MV-4-11 (cell line): ENCODE results near the gene SFMBT2.
A peak's percentile ranks its signal among the peaks of the same experiment; 100 is the strongest.

ENCODE experiments used
- DNase-seq: peaks from one replicate; lab custom pipeline; 2025; lab: John Stamatoyannopoulos, UW

SFMBT2 gene

DNA sequence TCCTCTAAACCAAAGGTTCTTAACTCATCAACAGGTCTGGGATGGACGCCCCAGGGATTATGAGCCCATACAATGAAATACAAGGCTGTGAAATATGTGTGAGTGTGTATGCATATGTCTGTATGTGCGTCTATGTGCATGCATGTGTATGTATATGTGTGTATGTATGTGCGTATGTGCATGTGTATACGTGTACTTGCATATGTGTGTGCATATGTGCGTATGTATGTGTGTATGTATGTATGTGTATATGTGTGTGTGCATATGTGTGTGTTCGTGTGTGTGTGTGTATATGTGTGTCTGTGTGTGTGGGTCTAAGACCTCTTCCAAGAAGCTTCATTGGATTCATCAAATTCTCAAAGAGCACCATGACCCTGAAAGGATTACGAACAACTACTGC lies 112.3 kb downstream of the SFMBT2 start:
- DNase-seq, result no peak

DNA sequence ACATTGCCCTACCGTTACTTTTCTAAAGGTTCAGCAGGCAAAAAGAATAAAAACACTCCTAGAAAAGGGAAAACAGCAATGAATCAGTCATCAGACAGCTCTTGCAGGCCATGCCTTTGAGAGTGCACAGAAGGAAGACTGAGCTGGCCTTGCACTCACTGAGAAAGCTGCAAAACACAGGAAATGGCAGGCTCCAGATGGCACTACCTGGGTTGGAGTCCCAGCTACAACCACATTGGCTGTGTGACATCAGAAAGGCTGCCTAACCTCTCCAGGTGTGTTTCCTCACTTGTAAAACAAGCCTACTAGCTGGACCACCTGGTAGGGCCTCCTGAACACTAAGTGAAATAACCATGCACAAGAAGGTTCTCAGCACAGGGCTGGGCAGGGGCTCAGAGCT lies 113.7 kb downstream of the SFMBT2 start:
- no peak for DNase-seq

DNA sequence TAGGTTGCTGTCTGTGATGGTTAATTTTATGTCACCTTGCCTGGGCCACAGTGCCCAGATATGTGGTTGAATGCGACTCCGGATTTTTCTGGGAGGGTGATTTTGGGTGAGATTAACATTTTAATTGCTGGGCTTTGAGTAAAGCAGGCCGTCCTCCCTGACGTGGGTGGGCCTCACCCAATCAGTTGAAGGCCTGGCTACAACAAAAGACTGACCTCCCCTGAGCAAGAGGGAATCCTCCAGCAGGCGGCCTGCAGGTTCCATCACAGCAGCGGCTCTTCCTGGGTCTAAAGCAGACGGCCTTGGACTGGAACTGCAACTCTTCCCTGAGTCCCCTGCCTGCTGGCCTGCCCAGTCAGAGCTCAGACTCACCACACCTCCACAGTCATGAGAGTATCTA lies 114.2 kb downstream of the SFMBT2 start:
- DNase-seq, result no peak

DNA sequence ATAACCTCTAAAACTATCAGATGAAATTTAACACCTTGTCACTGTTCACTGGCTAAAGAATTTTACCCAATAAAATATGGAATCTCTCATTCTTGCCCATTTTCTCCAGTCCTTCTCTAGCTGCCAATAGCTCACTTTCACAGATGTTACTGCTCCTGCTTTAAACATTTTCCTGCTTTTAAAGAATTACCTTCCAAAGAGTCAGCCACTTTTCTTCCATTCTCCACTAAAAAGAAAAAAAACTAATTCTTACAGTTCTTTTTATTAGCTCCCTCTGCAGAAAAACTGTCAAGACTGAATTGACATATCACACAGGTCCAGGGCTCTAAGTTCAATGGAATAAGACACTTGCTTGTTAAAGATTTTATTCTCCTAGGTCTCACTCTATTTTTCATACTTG lies 114.8 kb downstream of the SFMBT2 start:
- no peak for DNase-seq

DNA sequence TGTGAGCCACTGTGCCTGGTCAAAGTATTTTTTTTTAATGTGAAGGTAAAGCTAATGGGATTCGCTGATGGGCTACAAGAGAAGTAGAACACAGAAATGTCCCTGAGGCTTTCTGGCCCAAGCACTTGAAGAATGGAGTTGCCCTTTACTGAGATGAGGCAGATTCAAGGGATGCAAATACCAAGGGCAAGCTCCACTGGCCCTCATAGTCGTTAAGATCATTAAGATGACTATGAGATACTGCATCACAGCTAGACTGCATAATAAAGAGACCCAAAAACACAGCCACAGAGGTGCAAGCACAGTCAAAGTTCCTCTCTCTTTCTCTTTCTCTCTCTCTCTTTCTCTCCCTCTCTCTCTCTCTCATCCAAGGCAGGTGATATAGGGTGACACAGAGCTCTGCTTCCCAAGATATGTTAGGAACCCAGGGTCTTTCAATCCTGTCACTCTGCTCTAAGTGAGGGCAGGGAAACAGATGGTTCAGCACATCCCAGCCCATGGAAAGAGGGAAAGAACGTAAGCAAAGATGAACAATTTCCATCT lies 117.4 kb downstream of the SFMBT2 start:
- DNase-seq, result no peak

DNA sequence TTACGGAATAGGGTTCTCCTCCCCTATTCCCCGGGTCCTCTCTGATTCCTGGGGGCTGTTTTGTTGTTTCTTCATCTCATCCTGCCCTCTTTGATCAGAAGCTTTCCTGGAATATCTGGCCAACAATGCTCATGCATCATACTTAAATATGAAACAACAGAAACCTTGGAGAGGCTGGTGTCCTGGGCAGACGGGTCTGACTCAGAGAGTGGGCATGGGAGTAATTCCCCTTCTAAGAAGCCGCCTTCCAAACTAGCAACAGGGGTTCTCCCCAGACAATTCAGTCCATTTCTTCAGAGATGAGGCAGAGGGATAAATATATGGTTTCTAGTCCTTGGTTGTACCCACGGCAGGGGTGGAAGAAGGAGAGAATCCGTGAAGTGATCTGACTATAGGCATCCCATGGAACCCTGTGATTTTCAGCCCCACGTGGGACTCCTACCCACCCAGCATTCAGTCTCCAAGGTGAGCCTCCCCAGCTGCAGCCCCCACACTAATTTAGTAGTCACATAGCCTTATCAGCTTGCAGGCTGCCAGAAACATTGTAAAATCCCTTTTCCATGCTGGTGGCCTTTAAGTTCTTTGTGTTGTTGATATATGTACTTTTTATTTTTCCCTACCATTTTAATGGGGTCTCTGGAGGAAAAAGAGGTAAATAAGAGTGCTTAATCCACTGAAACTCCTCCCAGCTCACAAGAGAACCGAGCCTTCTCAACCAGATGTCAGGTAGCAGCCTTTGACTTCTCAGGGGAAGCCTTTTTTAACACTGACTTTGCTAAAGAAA lies 119.2 kb downstream of the SFMBT2 start:
- no peak for DNase-seq

DNA sequence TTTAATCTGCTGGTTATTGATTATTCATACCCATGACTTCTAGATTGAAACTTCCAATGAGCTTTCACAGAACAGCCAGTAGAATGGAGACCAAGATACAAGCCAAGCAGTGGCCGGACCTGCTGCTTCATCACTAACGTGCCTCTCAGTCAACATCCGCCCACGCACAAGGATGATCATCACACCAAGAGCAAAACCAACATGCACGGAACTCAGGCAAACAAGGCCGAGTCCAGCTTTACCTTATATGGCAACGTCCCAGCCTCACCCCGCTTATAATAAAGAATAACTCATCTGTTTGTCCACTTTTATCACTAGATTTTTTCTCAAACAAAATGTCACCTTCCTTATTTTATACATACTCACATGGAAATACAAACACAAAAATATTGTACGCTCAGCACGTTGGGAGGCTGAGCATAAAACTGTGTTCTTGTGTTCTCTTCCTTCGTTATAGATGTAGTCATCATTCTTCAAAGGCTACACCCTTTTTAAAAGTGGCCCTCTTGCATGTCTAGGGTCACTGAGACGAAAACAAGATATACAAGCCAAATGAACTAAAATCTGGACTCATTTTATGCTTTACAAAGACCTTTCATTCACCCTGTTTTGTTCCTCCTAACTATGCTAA lies 122.7 kb downstream of the SFMBT2 start:
- DNase-seq, result no peak

DNA sequence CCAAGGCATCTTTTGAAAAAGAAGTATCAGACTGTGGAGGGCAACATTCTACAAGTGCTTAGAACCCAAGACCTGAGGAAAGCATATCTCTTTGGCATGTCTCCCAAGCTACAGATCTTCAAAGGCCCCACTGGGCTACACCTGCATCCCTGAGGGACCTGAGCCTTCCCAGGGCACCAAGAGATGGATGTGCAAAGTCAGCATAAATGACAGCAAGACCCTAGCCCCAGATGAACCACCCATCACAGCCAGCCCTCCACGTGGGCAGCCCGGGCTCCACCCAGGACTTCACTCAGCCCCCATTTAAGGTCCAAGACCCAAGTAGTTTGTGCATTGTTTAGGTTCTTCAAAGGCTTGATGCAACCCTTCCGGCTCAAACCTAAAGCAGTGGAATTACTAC lies 123.5 kb downstream of the SFMBT2 start:
- no peak for DNase-seq

DNA sequence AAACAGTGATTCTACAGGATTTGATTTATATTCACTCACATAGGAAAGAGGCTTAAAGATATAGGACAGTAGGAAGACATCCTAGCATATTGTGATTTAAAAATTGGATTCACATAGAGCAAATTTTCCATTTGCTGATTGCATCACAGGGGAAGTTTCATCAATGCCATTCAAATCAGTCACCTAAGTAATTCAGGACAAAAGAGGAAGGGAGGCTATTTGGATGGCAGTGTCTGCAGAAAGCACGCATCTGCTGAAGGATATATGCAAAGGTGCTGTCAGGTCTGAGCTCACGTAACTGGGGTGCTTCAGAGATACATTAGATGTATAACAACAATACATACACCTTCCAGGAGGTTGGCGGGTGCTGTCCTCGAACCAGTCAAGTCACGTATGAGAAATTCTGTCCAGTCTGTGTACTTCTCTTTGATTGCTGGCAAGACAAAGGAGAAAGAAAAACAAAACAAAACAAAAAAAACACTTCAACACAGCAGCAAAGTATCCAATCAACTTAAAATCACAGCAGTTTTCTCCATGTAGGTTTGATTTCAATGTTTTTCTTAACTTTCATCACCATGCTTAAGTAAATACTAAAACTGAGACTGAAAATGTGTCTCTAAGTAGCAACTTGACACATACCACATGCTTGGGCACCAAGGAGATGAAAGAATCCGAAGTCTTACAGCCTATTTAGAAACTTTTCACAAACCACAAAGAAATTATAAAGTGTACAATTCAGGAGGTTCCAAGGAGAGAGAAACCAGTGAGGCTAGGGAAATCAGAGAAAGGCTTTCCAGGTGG lies 125.1 kb downstream of the SFMBT2 start:
- peak; percentile 19 for DNase-seq

DNA sequence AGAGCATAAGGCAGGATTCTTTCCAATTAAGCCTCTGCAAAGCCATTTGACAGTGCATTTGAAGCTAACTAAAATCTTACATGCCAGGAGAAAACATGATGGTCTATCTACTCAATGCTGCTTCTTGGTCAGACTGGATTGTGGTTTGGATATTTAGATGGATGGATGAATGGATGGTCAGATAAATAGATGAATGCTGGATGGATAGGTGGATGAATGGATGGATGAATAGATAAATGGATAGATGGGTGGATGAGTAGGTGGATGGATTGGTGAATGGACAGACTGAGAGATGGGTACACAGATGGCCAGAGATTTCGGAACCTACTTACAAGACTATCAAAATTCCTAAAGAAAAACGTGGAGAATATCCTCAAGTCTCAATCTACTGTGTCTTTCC lies 127.6 kb downstream of the SFMBT2 start:
- DNase-seq, result no peak

DNA sequence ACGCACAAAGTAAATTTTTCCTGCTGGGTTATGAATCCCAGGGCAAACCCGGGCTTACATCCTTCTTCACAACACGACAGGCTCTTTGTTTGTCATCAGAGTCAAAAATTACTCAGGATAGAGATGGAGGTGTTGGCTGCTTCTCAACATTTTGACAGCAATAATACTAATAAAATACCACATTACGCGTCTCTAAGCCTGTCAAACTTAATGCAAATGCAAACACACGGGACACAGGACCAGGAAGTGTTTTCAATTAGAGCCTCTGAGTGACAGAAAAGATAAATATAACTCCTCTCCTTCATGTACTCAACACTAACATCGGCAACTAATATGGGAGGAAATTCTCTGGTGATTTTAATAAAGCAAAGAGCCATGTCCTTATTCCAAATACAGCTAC lies 128.4 kb downstream of the SFMBT2 start:
- DNase-seq, result no peak

DNA sequence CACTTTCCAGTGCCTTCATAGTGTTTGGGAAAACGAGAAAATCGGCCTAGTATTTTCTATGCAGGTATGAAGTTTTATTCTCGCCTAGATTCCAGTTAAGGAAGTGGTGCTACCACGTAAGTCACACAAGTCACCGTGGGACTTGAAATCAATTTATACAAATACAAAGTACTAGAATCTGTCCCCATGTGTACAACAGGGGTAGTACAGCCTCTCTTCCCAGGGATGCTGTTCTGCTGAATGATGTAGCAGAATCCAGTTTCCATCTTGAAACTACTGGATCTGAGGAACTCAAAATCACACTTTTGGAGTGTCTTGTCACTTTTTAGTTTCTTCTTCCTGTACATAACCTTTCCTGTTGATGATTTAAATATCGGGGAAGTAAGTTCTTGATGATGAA lies 129.4 kb downstream of the SFMBT2 start:
- DNase-seq, result peak; percentile 28

DNA sequence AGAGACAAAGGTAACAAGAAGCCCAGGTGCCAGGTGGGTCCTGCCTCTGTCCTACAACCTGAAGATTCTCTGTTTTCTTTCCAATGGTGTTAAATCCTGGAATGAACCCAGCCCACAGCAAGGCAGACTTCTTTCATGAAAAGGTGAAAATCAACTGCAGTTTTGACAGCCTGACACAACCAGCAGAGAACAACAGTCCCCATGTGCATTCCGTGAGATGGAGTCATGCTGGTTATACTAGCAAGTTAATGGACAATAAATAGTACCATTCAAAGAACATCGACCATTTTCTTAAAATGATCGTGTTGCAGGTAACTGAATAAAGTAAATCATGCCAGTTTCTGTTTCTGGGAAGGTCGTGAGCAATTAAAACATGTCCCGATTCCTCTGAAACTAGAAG lies 131.5 kb downstream of the SFMBT2 start:
- DNase-seq, result no peak

DNA sequence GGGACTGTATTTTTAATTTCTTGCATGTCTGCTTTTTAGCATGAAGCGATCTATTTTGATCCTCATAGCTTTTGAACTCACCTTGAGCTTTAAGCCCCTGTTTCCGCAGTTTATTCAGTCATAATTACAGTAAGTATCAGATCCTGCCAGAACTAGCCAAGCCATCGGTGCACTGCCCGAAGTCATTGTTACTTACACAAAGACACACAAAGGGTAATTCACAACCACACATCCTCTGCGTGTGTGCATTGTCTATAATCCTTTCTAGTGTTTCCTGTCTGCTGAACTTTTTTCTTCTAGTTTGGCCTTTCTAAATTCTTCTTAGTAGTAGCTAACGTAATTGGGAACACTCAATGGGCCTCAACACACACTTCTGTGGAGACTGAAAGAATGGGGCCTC lies 133.0 kb downstream of the SFMBT2 start:
- DNase-seq, result no peak

DNA sequence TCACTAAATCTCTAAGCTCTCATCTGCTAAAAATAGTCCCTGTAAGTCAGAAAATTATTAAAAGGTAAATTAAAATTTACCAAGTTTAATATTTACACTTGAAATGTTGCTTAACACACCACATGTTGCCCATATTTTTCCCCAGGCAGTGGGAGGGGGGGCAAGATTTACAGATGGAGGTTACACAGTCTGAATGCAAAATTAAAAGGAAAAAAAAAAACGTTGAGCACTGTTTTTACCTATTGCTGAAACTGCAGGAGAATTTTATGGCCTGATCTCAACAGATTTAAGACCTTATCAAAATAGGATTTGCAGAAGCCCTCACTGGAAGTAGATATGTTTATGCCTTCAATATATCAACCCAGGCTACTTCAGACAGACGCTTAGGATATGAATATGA lies 133.4 kb downstream of the SFMBT2 start:
- no peak for DNase-seq

DNA sequence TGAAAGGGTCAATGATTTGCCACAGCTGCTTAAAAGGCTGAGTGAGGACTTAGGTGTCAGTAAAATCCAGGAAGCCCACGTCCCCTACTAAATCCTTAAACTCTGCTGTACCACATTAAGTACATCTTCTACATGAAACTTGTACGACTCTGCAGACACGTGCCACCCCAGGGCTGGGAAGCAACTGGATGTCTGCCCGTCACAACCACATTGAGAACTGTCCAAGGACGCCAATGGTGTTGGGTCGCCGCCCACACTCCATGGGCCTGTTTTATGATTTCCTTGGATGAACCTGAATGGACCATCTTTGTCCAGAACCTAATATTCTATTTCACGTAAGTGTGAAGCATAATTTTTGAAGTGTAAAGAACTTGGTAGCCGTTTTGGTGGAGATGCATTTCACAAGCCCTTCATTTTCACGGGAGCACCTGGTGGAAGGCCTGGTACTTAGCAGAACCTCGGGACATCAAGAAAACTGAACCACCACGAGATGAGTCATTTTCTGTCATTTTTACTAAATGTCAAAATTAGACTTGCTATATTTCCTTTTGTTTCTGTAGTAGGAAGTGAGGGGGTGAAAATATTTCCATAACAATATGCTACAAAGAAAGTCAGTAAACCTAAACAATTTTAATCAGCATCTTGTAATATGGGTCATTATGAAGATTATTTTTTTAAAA lies 134.9 kb downstream of the SFMBT2 start:
- DNase-seq, result peak; percentile 25

DNA sequence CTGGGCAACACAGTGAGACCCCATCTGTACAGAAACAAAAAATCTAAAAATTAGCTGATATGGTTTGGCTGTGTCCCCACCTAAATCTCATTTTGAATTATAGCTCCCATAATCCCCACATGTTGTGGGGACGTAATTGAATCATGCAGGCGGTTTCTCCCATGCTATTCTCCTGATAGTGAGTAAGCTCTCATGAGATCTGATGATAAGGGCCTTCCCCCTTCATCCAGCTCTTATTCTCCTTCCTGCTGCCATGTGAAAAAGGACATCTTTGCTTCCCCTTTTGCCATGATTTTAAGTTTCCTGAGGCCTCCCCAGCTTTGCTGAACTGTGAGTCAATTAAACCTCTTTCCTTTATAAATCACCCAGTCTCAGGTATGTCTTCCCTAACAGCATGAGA lies 136.5 kb downstream of the SFMBT2 start:
- no peak for DNase-seq

DNA sequence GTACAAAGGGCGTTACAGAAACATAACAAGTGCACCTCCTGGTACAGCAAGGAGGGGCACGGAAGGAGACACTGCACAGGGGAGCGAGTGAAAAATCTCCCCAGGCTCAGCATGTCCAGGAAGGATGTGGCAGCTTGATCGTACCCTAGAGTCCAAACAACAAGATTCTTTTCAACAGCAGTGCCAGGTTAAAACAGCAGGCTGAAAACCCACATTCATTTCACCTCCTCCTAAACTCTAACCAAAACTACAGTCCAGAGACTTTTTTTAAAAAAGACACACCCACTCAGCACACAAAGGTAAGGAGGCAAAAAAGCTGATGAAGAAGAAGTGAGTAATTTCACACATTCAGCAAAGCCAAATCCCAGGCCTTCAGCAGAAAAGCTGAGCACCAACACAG lies 138.8 kb downstream of the SFMBT2 start:
- no peak for DNase-seq

DNA sequence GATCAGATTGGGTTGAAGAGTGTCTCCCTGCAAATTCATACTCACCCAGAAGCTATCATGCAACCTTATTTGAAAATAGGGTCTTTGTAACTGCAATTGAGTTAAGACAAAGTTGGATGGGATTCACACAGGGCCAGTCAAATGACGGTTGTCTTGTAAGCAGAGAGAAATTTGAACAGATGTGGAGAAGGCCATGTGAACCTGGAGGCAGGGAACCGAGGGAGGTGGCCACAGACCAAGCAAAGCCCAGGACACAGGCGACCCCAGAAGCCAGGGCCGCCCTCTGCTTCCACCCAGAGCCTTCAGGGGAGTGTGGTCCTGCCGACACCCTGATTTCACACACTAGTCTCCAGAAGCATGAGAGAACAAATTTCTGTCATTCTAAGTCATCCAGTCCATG lies 140.8 kb downstream of the SFMBT2 start:
- no peak for DNase-seq

DNA sequence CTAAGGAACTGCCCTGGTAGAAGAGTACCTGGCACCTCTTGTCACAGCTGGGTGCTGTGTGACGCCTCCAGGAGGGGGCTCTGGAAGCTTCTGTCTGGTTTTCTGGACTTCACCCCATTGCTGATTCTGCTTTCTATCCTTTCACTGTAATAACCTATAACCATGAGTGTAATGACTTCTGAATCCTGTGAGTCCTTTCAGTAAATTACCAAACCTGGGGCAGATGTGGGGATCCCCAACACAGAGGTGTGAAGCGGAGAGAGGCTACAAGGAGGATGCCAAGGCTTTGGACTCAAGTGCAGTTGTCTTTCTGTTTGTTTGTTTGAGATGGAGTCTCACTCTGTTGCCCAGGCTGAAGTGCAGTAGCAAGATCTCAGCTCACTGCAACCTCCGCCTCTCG lies 143.7 kb downstream of the SFMBT2 start:
- DNase-seq, result no peak

DNA sequence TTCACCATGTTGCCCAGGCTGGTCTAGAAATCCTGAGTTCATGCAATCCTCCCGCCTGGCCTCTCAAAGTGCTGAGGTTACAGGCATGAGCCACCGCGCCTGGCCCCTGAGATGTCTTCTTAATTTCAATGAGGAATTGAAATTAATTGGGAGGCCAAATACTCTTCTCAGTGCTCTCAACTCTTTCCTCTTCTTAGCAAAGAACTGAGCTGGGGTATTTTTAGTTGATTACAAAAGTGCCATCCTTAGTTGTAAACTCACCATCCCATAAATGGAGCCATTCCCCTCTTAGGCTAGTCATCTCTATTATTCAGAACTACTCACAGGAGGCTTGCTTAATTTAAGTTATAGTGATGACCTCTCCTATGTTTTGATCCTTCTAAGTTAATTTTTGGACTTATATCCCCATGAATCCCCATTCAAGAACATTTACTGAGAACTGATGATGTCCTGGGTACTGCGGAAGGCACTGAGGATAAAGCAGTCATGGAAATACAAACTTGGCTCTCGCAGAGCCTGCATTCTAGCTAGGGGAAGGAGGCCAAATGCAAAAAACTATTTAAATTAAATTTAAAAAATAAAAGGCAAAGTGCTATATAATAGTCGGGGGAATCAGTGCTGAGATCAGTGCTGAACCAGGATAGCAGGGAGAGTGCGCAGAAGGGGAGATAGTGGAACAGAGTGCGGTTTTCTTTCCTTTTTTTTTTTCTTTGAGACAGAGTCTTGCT lies 145.3 kb downstream of the SFMBT2 start:
- peak; percentile 76 for DNase-seq
